Cardiac muscle cell (in vitro differentiated cells and primary cell): ENCODE measurements around the gene ANKRD37. TPM values are rescaled to one million over a fixed set of nuclear protein-coding genes. Genes with fewer than 3 reads are reported as not detected.

ENCODE experiments used
- DNase-seq, 2 donors: peaks; one replicate each; pipeline versions ENCODE4 v3.0.0 to v3.0.0-alpha.2; 2010 to 2017; ENCODE audit warnings: low read depth in 1 of 2, low spot score in 1 of 2
- H3K27ac ChIP-seq: fragments of 200-600 bp; sonication (generic); 2 replicates; pipeline ENCODE4 v1.5.1; 2016
- H3K27me3 ChIP-seq: fragments of 200-600 bp; sonication (generic); 2 replicates; pipeline ENCODE4 v1.6.0; 2016; ENCODE audit warnings: control low read depth
- H3K36me3 ChIP-seq: fragments of 200-600 bp; sonication (generic); 2 replicates; pipeline ENCODE4 v1.5.1; 2016; ENCODE audit warnings: control low read depth
- H3K4me1 ChIP-seq: fragments of 200-600 bp; sonication (generic); 2 replicates; pipeline ENCODE4 v1.8.1; 2017; ENCODE audit warnings: low read depth, mild to moderate bottlenecking, mixed run types
- H3K4me3 ChIP-seq: fragments of 200-600 bp; sonication (generic); 2 replicates; pipeline ENCODE4 v1.5.1; 2016; ENCODE audit warnings: mild to moderate bottlenecking
- H3K9me3 ChIP-seq: fragments of 200-600 bp; sonication (generic); 2 replicates; pipeline ENCODE4 v1.5.1; 2017; ENCODE audit warnings: low read depth, mild to moderate bottlenecking, control low read depth
- polyA plus RNA-seq: library from polyadenylated mRNA; unstranded; fragments of >200 nt; fragmentation: Nextera tagmentation; extraction: Ambion mirVana; gene quantifications from 2 replicates; pipeline ENCODE4 v1.2.1, GENCODE V29; 2016
- total RNA-seq: library from RNA; depleted of rRNA; stranded (reverse); fragments of >200 nt; gene quantifications from 2 replicates; pipeline ENCODE4 v1.2.3, GENCODE V29; 2016
- TF ChIP-seq, protein P1 (sequence below): IDR thresholded peaks from 2 replicates; pipeline ENCODE4 v1.5.1; 2012; ENCODE audit warnings: low read depth, mild to moderate bottlenecking, low read length

The ANKRD37 gene
- total and polyA plus RNA-seq, 2 experiments from 2014 or later: 3.8 to 18.1 TPM

DNA sequence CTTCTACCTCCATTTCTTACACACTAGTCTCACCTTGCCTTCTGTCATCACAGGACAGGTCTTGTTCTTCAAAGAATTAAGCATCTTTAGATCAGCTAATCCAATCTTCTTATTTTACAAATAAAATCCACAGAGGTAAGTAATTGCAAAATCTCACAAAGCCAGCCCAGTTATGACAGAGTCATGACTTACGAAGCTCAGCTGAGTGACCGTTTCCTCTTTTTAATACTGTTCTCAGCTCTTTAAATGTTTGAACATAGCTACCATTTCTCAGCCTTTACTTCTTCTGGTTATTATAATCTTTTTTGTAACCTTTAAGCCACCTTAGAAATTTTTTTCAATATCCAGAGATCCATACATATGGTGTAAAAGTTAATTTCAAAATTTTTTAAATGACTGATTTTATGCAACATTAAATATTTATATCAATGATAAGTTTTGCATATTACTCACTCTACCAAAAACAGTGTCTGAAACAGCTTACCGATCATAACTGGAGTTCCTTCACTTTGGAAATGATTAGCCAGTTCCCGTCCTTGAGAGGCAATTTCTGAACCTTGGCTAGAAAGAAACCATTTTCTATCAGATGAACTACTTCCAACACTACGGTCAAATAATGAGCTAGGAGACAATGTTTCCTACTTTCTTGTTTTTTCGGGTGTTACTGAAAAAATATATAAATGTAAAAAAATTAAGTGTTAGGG, 8.8 kb downstream of the ANKRD37 start:
- Histone ChIP-seq H3K27ac (no peak overlapping the region), H3K4me1 (no peaks in the 10 kb centered on the region), H3K4me3 (no peak overlapping the region), H3K9me3 (no peaks in the 10 kb centered on the region), H3K36me3 (peaks cover 15% of the 10 kb centered on the region), H3K27me3 (no peaks in the 10 kb centered on the region)
- no peak for DNase-seq
- TF ChIP-seq, protein P1, sequence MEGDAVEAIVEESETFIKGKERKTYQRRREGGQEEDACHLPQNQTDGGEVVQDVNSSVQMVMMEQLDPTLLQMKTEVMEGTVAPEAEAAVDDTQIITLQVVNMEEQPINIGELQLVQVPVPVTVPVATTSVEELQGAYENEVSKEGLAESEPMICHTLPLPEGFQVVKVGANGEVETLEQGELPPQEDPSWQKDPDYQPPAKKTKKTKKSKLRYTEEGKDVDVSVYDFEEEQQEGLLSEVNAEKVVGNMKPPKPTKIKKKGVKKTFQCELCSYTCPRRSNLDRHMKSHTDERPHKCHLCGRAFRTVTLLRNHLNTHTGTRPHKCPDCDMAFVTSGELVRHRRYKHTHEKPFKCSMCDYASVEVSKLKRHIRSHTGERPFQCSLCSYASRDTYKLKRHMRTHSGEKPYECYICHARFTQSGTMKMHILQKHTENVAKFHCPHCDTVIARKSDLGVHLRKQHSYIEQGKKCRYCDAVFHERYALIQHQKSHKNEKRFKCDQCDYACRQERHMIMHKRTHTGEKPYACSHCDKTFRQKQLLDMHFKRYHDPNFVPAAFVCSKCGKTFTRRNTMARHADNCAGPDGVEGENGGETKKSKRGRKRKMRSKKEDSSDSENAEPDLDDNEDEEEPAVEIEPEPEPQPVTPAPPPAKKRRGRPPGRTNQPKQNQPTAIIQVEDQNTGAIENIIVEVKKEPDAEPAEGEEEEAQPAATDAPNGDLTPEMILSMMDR: no peak

GRCh38 chr4:185408432-185408831, 11.8 kb downstream of the ANKRD37 start:
- Histone ChIP-seq H3K36me3 (peaks cover 6% of the 10 kb centered on the region), H3K4me1 (no peaks in the 10 kb centered on the region), H3K27me3 (no peaks in the 10 kb centered on the region), H3K27ac (no peak overlapping the region), H3K4me3 (no peak overlapping the region), H3K9me3 (no peaks in the 10 kb centered on the region)
- TF ChIP-seq, protein P1: no peak
- DNase-seq: no peak

DNA sequence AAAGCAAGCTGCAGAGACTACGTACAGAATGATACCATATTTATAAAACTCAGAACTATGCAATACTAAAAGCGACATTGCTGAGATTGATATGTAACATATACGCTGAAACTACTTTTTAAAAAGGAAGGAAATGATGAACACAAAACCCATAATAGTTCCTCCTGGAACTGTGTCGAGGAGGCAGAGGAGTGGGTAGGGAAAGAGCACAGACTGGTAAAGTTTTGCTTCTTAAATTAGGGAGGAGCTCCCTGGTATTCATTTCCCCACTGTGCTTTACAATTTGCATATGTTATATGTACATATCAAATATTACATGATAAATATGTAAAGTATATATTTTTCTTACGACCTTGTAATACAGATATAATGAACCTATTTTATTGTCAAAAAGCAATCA, 15.2 kb downstream of the ANKRD37 start:
- H3K27ac ChIP-seq: no peak overlapping the region
- TF ChIP-seq, protein P1: no peak
- DNase-seq: no peak
- no peaks in the 10 kb centered on the region for H3K4me1 ChIP-seq
- no peak overlapping the region for H3K4me3 ChIP-seq
- peaks cover 31% of the 10 kb centered on the region for H3K36me3 ChIP-seq
- no peaks in the 10 kb centered on the region for H3K27me3 ChIP-seq
- H3K9me3 ChIP-seq: no peaks in the 10 kb centered on the region

GRCh38 chr4:185412412-185412811, 15.8 kb downstream of the ANKRD37 start:
- TF ChIP-seq, protein P1: no peak
- Histone ChIP-seq H3K9me3 (no peaks in the 10 kb centered on the region), H3K27ac (peak overlapping the region; percentile 6), H3K27me3 (no peaks in the 10 kb centered on the region), H3K4me1 (no peaks in the 10 kb centered on the region), H3K4me3 (no peak overlapping the region), H3K36me3 (peaks cover 33% of the 10 kb centered on the region)
- no peak for DNase-seq

DNA sequence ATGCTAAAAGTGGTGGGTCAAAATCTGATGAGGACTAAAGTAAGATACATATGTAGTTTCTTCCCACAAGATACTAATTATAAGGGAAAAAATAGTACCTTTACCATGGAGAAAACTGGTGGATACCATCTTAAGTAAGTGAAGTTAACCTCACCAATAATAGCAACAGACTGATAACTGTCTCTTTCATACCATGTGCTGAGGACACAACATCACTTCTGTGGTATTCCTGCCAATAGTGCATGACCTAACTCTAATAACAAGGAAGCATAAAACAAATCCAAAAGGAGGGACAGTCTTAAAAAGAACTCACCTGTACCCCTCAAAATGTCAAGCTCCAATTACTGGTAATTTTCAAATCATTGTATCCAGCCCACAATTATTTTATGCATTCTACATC, 20.3 kb downstream of the ANKRD37 start:
- H3K9me3 ChIP-seq: no peaks in the 10 kb centered on the region
- H3K27me3 ChIP-seq: no peaks in the 10 kb centered on the region
- DNase-seq: no peak
- peaks cover 42% of the 10 kb centered on the region for H3K36me3 ChIP-seq
- H3K4me1 ChIP-seq: no peaks in the 10 kb centered on the region
- TF ChIP-seq, protein P1: no peak
- no peak overlapping the region for H3K4me3 ChIP-seq
- no peak overlapping the region for H3K27ac ChIP-seq
